NOMO-1 (cell line): ENCODE data around the gene DNAAF9.

Experiments
- DNase-seq, 2 experiments: peaks; one replicate each; lab custom pipeline; 2025; ENCODE audit not compliant: unreplicated experiment in 2 of 2; lab: John Stamatoyannopoulos, UW

The DNAAF9 gene

GRCh38 chr20:3412600-3413392 is 5.3 kb upstream of the DNAAF9 start:
- no peak for DNase-seq

- no peak for DNase-seq
These were observed 3.0 kb upstream of the DNAAF9 start for GRCh38 chr20:3410464-3410863.

- DNase-seq: no peak
These were observed 1.9 kb upstream of the DNAAF9 start for GRCh38 chr20:3409417-3409816.

GRCh38 chr20:3407771-3408637 is 535 bp upstream of the DNAAF9 start:
- DNase-seq: peak; percentile 65 to 75

- no peak for DNase-seq
These were observed 909 bp downstream of the DNAAF9 start for GRCh38 chr20:3406481-3407039.

GRCh38 chr20:3405696-3406358 is 1.6 kb downstream of the DNAAF9 start:
- no peak for DNase-seq

GRCh38 chr20:3405139-3405538 is 2.3 kb downstream of the DNAAF9 start:
- no peak for DNase-seq

- DNase-seq: peak in 1 of 2 experiments; percentile 53
These were observed 3.1 kb downstream of the DNAAF9 start for GRCh38 chr20:3404402-3404801.

GRCh38 chr20:3403741-3404140 is 3.7 kb downstream of the DNAAF9 start:
- DNase-seq: no peak

- no peak for DNase-seq
These were observed 5.0 kb downstream of the DNAAF9 start for GRCh38 chr20:3402453-3402852.

- no peak for DNase-seq
These were observed 7.0 kb downstream of the DNAAF9 start for GRCh38 chr20:3400260-3401155.

GRCh38 chr20:3398681-3399252 is 8.7 kb downstream of the DNAAF9 start:
- no peak for DNase-seq

- DNase-seq: no peak
These were observed 11.0 kb downstream of the DNAAF9 start for GRCh38 chr20:3396492-3396891.

GRCh38 chr20:3392756-3393155 is 14.7 kb downstream of the DNAAF9 start:
- DNase-seq: no peak

GRCh38 chr20:3390759-3391425 is 16.6 kb downstream of the DNAAF9 start:
- DNase-seq: no peak

- DNase-seq: no peak
These were observed 23.5 kb downstream of the DNAAF9 start for GRCh38 chr20:3383878-3384495.

- no peak for DNase-seq
These were observed 24.6 kb downstream of the DNAAF9 start for GRCh38 chr20:3382836-3383235.

- no peak for DNase-seq
These were observed 27.0 kb downstream of the DNAAF9 start for GRCh38 chr20:3380228-3381070.
